Superior temporal gyrus (tissue), 1 donor: Measurements from ENCODE around the gene PID1.

Source experiments
- DNase-seq: peaks from one replicate; pipeline ENCODE4 v3.0.0-alpha.2; 2016; ENCODE audit errors: extremely low spot score

PID1 gene

GRCh38 chr2:229022071-229022470 is 249.0 kb downstream of the PID1 start:
- no peak for DNase-seq

DNA sequence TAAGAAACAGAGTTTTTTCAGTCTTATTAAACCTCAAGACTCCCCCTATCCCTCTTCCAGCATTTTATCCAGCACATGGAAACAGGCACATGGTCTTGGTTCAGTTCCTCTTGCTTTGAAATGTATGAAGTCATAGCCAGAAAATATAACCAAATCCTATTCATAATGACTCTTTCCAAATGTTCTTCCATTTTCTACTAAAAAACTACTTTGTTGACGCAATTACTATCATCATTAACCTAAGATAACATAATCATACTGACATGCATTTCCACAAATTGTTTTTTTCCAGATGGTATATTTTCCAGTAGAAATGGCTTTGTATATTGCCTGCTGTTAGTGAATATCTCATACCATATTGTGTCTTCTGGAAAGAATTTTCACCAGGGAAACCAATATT is 261.3 kb downstream of the PID1 start:
- DNase-seq: no peak

DNA sequence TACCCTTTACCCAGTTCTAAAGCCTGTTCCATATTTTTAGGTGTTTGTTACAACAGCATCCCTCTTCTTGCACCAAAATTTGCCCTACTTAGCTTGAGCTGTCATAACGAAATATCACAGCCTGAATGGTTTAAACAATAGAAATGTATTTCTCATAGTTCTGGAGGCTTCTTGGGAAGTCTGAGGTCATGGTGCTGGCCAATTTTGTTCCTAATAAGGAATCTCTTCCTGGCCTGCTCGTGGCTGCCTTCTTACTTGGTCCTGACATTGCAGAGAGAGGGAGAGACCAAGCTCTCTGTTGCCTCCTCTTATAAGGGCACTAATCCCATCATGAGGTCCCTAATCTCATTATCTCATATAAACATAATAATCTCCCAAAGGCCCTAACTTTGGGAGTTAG is 267.8 kb downstream of the PID1 start:
- DNase-seq: no peak

DNA sequence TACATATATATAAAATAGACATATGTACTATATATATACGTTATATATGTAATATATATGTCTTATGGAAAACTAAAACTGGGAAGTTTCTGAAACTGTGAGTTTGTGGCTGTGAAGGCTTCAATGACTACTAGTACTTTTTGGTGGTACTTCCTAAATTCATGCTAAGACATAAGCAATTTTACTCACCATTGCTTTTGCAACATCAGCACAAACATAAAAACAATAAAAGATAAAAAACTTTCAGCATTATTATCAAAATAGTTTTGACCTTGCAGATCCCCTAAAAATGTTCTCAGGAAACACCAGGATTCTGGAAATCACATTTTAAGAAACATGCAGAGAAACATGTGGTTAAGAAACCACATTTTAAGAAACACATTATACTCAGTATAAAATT is 269.9 kb downstream of the PID1 start:
- DNase-seq: no peak

GRCh38 chr2:228999326-228999725 is 271.8 kb downstream of the PID1 start:
- DNase-seq: no peak

DNA sequence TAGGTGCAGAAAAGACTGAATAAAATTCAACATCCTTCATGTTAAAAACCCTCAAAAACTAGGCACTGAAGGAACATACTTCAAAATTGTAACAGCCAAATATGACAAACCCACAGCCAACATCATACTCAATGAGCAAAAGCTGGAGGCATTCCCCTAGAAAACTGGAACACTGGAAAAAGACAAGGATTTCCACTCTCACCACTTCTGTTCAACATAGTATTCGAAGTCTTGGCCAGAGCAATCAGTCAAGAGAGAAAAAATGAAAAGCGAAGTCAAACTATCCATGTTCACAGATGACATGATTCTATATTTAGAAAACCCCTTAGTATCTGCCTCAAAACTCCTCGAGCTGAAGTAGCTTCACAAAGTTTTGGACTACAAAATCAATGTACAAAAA is 282.3 kb downstream of the PID1 start:
- DNase-seq: no peak

DNA sequence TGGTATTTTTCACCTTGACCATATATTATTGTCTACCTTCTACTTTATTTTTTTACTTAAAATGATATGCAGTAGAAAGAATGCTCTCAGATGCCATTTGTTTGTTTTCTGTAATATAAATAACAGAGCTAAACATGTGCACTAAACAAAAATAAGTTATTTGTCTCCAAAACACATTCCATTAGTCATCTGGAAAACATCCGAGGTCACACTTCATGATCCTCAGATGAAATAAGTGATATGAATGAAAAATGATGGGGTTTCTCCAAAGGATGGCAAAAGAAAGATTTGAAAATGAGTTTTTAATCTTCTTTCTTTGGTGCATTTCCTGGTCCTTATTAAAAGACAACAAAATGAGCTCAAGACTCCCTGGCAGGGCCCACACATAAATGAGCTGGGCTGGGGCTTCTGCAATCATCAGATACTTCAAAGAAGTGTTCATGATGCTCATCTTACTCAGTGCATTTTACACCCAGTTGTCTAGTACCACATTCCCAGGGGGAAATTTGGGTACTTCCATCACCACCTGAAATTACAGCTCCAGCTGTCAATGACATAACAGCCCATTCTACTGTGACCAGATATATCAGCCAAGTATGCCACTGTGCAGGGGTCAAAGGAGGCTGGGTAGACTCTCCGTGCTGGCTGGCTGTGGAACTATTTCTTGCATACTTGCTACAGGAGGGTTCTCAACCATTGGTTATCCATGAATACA is 283.5 kb downstream of the PID1 start:
- DNase-seq: no peak

DNA sequence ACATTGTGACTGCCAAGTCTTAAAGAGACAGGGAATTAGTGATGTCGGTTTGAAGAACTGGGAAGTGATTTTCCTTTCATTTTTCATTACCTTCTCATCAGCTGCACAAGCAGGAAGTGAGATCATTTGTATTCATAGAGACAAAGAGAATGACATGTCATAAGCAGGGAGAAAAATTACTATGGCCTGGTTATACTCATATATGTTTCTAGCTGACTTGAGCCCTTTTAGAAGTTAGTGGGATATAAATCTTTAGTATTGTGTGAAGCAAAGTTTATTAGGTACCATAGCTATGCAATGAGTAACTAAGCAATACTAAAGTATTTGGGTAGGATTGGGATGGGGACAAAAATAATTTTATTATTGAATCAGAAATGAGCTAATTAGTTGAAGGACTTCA is 284.1 kb downstream of the PID1 start:
- no peak for DNase-seq

DNA sequence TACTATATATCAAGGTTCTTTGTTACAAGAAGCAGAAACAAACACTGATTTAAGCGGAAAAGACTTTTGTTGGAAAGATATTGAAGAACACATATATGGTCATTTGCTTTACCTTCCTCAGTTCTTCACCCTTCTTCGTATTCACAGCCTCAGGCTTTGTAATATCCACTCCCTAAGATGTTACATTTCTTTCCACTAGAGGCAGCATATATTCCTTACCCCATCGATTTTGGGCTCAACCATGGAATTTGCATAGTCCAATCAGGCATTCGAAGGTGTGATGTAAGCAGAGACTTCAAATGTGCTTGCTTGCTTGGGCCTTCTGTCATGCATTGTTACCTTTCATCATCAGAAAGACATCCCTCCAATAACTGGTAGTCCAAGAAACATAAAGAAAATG is 287.4 kb downstream of the PID1 start:
- DNase-seq: no peak

GRCh38 chr2:228974169-228974568 is 296.9 kb downstream of the PID1 start:
- DNase-seq: no peak
